H9 (cell line): ENCODE results near the gene CYB5B. TPM values are rescaled to one million over a fixed set of nuclear protein-coding genes. Genes with fewer than 3 reads are reported as not detected.

ENCODE experiments used
- DNase-seq: peaks from one replicate; pipeline ENCODE4 v3.0.0-alpha.2; 2017
- H2AFZ ChIP-seq: one replicate; pipeline ENCODE4 v1.6.1; 2013; ENCODE audit warnings: mild to moderate bottlenecking, low read length, control low read depth, moderate library complexity
- H2AK5ac ChIP-seq: 2 replicates; pipeline ENCODE4 v1.6.1; 2013; ENCODE audit warnings: low read length, control low read depth, mixed read lengths; ENCODE audit not compliant: insufficient read length
- H2BK120ac ChIP-seq: one replicate; pipeline ENCODE4 v1.6.1; 2013; ENCODE audit warnings: low read depth, mild to moderate bottlenecking, low read length, control low read depth, inconsistent platforms; ENCODE audit not compliant: poor library complexity, severe bottlenecking
- H2BK12ac ChIP-seq: 2 replicates; pipeline ENCODE4 v1.6.1; 2013; ENCODE audit warnings: low read length, control low read depth, mixed read lengths, low read depth; ENCODE audit not compliant: insufficient read length
- H2BK15ac ChIP-seq: 2 replicates; pipeline ENCODE4 v1.6.1; 2013; ENCODE audit warnings: low read depth, low read length, control low read depth
- H2BK20ac ChIP-seq: one replicate; pipeline ENCODE4 v1.6.1; 2013; ENCODE audit warnings: low read depth, mild to moderate bottlenecking, low read length, control low read depth, inconsistent platforms; ENCODE audit not compliant: poor library complexity, severe bottlenecking
- H2BK5ac ChIP-seq: 2 replicates; pipeline ENCODE4 v1.6.1; 2013; ENCODE audit warnings: low read length, control low read depth, mixed read lengths; ENCODE audit not compliant: insufficient read length
- H3K14ac ChIP-seq: 2 replicates; pipeline ENCODE4 v1.6.1; 2013; ENCODE audit warnings: low read length, control low read depth; ENCODE audit not compliant: insufficient read depth
- H3K18ac ChIP-seq: 2 replicates; pipeline ENCODE4 v1.6.1; 2013; ENCODE audit warnings: low read depth, mild to moderate bottlenecking, mixed read lengths, low read length, control low read depth; ENCODE audit not compliant: insufficient read length
- H3K23ac ChIP-seq: 2 replicates; pipeline ENCODE4 v1.6.1; 2013; ENCODE audit warnings: low read length, control low read depth, mixed read lengths, low read depth; ENCODE audit not compliant: insufficient read length
- H3K23me2 ChIP-seq: 2 replicates; pipeline ENCODE4 v1.6.1; 2013; ENCODE audit warnings: low read depth, mild to moderate bottlenecking, mixed read lengths, low read length, control low read depth; ENCODE audit not compliant: insufficient read length, poor library complexity, severe bottlenecking
- H3K27ac ChIP-seq: 2 replicates; pipeline ENCODE4 v1.5.1; 2013; ENCODE audit warnings: low read length, control low read depth, mixed read lengths, low read depth; ENCODE audit not compliant: insufficient read length
- H3K27me3 ChIP-seq: 2 replicates; pipeline ENCODE4 v1.6.1; 2013; ENCODE audit warnings: low read length, control low read depth, inconsistent platforms; ENCODE audit not compliant: insufficient read depth
- H3K4ac ChIP-seq: 2 replicates; pipeline ENCODE4 v1.6.1; 2013; ENCODE audit warnings: low read depth, mild to moderate bottlenecking, control low read depth, inconsistent platforms, low read length, moderate library complexity
- H3K4me1 ChIP-seq: 2 replicates; pipeline ENCODE4 v1.6.1; 2013; ENCODE audit warnings: low read length, control low read depth, inconsistent platforms; ENCODE audit not compliant: insufficient read depth
- H3K4me2 ChIP-seq: 2 replicates; pipeline ENCODE4 v1.6.1; 2013; ENCODE audit warnings: low read length, control low read depth, mixed read lengths; ENCODE audit not compliant: insufficient read length, insufficient read depth
- H3K56ac ChIP-seq: 2 replicates; pipeline ENCODE4 v1.6.1; 2013; ENCODE audit warnings: low read depth, mild to moderate bottlenecking, mixed read lengths, low read length, control low read depth; ENCODE audit not compliant: insufficient read length
- H3K79me1 ChIP-seq: 2 replicates; pipeline ENCODE4 v1.6.1; 2013; ENCODE audit warnings: low read depth, mild to moderate bottlenecking, moderate library complexity, low read length, control low read depth, inconsistent platforms; ENCODE audit not compliant: insufficient read depth, poor library complexity, severe bottlenecking
- H3K79me2 ChIP-seq: 2 replicates; pipeline ENCODE4 v1.6.1; 2013; ENCODE audit warnings: low read length, control low read depth, inconsistent platforms; ENCODE audit not compliant: insufficient read depth
- H3K9ac ChIP-seq: 2 replicates; pipeline ENCODE4 v1.6.1; 2013; ENCODE audit warnings: low read length, control low read depth, mixed read lengths; ENCODE audit not compliant: insufficient read length; ENCODE audit errors: extremely low read depth
- H3K9me3 ChIP-seq: one replicate; pipeline ENCODE4 v1.6.1; 2013; ENCODE audit warnings: low read depth, low read length, inconsistent platforms; ENCODE audit not compliant: control insufficient read depth
- H3T11ph ChIP-seq: one replicate; pipeline ENCODE4 v1.6.1; 2013; ENCODE audit warnings: mild to moderate bottlenecking, low read length, control low read depth, inconsistent platforms
- H4K20me1 ChIP-seq: one replicate; pipeline ENCODE4 v1.6.1; 2013; ENCODE audit not compliant: control insufficient read depth, insufficient read length, insufficient read depth
- H4K5ac ChIP-seq: 2 replicates; pipeline ENCODE4 v1.6.1; 2013; ENCODE audit warnings: low read depth, mild to moderate bottlenecking, mixed read lengths, low read length, control low read depth; ENCODE audit not compliant: insufficient read length
- H4K8ac ChIP-seq: replicated peaks from 2 replicates; pipeline ENCODE4 v1.6.1; 2013; ENCODE audit warnings: low read length, control low read depth, mixed read lengths, low read depth; ENCODE audit not compliant: insufficient read length
- H4K91ac ChIP-seq: 2 replicates; pipeline ENCODE4 v1.6.1; 2013; ENCODE audit warnings: low read depth, mild to moderate bottlenecking, moderate library complexity, mixed read lengths, low read length, control low read depth; ENCODE audit not compliant: insufficient read length
- H3K27ac Mint-ChIP-seq, 3 experiments: 2 replicates in 2 of 3; 3 replicates in 1 of 3; pipeline ENCODE4 v1.8.0; 2020 to 2021; ENCODE audit warnings: mixed read lengths in 3 of 3, mild to moderate bottlenecking in 1 of 3, moderate library complexity in 1 of 3
- H3K27me3 Mint-ChIP-seq: 2 replicates; pipeline ENCODE4 v1.8.0; 2021; ENCODE audit warnings: low read depth, mild to moderate bottlenecking, moderate library complexity, mixed read lengths
- H3K36me3 Mint-ChIP-seq, 3 experiments: 2 replicates in 2 of 3; 3 replicates in 1 of 3; pipeline ENCODE4 v1.8.0; 2020 to 2021; ENCODE audit warnings: low read depth in 3 of 3, mixed read lengths in 3 of 3; ENCODE audit not compliant: insufficient read depth in 1 of 3
- H3K4me1 Mint-ChIP-seq, 2 experiments: 2 replicates each; pipeline ENCODE4 v1.8.0; 2020; ENCODE audit warnings: mixed read lengths in 2 of 2
- H3K4me3 Mint-ChIP-seq, 2 experiments: 2 replicates in 1 of 2; 3 replicates in 1 of 2; pipeline ENCODE4 v1.8.0; 2020 to 2021; ENCODE audit warnings: mild to moderate bottlenecking in 2 of 2, mixed read lengths in 2 of 2, moderate library complexity in 1 of 2
- H3K9me3 Mint-ChIP-seq, 2 experiments: 2 replicates in 1 of 2; 3 replicates in 1 of 2; pipeline ENCODE4 v1.8.0; 2020; ENCODE audit warnings: mild to moderate bottlenecking in 2 of 2, mixed read lengths in 2 of 2, moderate library complexity in 1 of 2
- WGBS: extraction: QIAGEN DNeasy Blood & Tissue Kit; methylation state at CpG from one replicate; pipeline ENCODE4 v1.1.7; 2013; ENCODE audit warnings: missing lambda C conversion rate, low lambda C conversion rate, mixed read lengths; ENCODE audit not compliant: insufficient read length; ENCODE audit errors: extremely low coverage; 5-methylcytosine and 5-hydroxymethylcytosine counted together
- total RNA-seq: library from RNA; stranded (reverse); gene quantifications from 2 replicates; pipeline ENCODE4 v1.2.1, GENCODE V29; 2021
- TF ChIP-seq, protein P1 (sequence below): fragments of 200-600 bp; sonication (generic); conservative IDR thresholded peaks from 3 replicates; pipeline ENCODE4 v1.8.0; 2021; ENCODE audit warnings: antibody characterized with exemption, mild to moderate bottlenecking

The CYB5B gene
- total RNA-seq, 1 experiment from 2014 or later = 126 TPM

GRCh38 chr16:69405326-69405725 lies 19.1 kb upstream of the CYB5B start:
- Histone ChIP-seq H3K79me1 (no peaks in the 10 kb centered on the region), H3K4ac (no peak overlapping the region), H3K27me3 (no peaks in the 10 kb centered on the region), H2AK5ac (no peak overlapping the region), H3K9ac (no peak overlapping the region), H3K18ac (no peak overlapping the region), H3K27ac (no peak overlapping the region), H4K91ac (no peak overlapping the region), H2BK20ac (no peak overlapping the region), H2BK12ac (no peak overlapping the region), H2BK5ac (no peak overlapping the region), H3K23me2 (no peaks in the 10 kb centered on the region), H2BK15ac (no peak overlapping the region), H4K5ac (no peak overlapping the region), H3K14ac (no peak overlapping the region), H3K23ac (no peak overlapping the region), H3K4me2 (no peak overlapping the region), H2AFZ (no peak overlapping the region), H4K20me1 (no peaks in the 10 kb centered on the region), H3K4me1 (peaks cover 3% of the 10 kb centered on the region; the same call in 1 of the 2 replicates), H3K56ac (no peak overlapping the region), H4K8ac (no peak overlapping the region), H2BK120ac (no peak overlapping the region), H3K9me3 (no peaks in the 10 kb centered on the region), H3K79me2 (no peaks in the 10 kb centered on the region), H3T11ph (no peak overlapping the region)
- no CpG with 5 or more reads among the region's 2 CpGs for WGBS
- H3K9me3 Mint-ChIP-seq = peaks cover 0 to 1% of the 10 kb centered on the region in 2 experiments; a peak in 2 of 5 replicates
- DNase-seq = no peak
- peaks cover 8 to 9% of the 10 kb centered on the region in 2 experiments for H3K4me1 Mint-ChIP-seq
- no peaks in the 10 kb centered on the region for H3K36me3 Mint-ChIP-seq
- no peaks in the 10 kb centered on the region for H3K27me3 Mint-ChIP-seq
- H3K4me3 Mint-ChIP-seq = no peak overlapping the region
- TF ChIP-seq, protein P1, sequence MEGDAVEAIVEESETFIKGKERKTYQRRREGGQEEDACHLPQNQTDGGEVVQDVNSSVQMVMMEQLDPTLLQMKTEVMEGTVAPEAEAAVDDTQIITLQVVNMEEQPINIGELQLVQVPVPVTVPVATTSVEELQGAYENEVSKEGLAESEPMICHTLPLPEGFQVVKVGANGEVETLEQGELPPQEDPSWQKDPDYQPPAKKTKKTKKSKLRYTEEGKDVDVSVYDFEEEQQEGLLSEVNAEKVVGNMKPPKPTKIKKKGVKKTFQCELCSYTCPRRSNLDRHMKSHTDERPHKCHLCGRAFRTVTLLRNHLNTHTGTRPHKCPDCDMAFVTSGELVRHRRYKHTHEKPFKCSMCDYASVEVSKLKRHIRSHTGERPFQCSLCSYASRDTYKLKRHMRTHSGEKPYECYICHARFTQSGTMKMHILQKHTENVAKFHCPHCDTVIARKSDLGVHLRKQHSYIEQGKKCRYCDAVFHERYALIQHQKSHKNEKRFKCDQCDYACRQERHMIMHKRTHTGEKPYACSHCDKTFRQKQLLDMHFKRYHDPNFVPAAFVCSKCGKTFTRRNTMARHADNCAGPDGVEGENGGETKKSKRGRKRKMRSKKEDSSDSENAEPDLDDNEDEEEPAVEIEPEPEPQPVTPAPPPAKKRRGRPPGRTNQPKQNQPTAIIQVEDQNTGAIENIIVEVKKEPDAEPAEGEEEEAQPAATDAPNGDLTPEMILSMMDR = no peak
- H3K27ac Mint-ChIP-seq = no peak overlapping the region
